Measurements from ENCODE around the gene GALNT13. TPM values are rescaled to one million over a fixed set of nuclear protein-coding genes. Genes with fewer than 3 reads are reported as not detected.

GALNT13 gene
- total and polyA plus RNA-seq, 2 donors from 2014 or later = 0.57 TPM; not detected in 1

GRCh38 chr2:154437104-154437503 lies 565.4 kb downstream of the GALNT13 start:
- H3K27me3 ChIP-seq (ENCODE audit: control insufficient read depth, insufficient read depth, low read length) = no peaks in the 10 kb centered on the region
- intact Hi-C loops (cut with DNase I) = no loop called here
- no peaks in the 10 kb centered on the region for H3K4me1 ChIP-seq (ENCODE audit: control insufficient read depth in 2 of 3, insufficient read depth in 2 of 3, low read depth in 1 of 3, low read length in 3 of 3)
- DNase-seq (no peak), FAIRE-seq (no peak)
- TF ChIP-seq CTCF (IDR thresholded peaks at IDR 0.05; ENCODE audit: borderline replicate concordance, extremely low read depth, insufficient read depth) = no peak
- no peaks in the 10 kb centered on the region for H3K36me3 ChIP-seq (ENCODE audit: control insufficient read depth in 2 of 3, insufficient read depth in 3 of 3, low read length in 3 of 3)
- H3K9ac ChIP-seq (ENCODE audit: low read length in 3 of 3) = no peak overlapping the region
- no peak overlapping the region for H3K4me3 ChIP-seq (ENCODE audit: low read length in 3 of 3)
- H3K27ac ChIP-seq (ENCODE audit: low read depth in 2 of 2, low read length in 2 of 2) = no peak overlapping the region
- no peaks in the 10 kb centered on the region for H3K9me3 ChIP-seq (ENCODE audit: control insufficient read depth in 2 of 3, insufficient read depth in 1 of 3, low read length in 3 of 3)

GRCh38 chr2:154439156-154439555 lies 567.4 kb downstream of the GALNT13 start:
- no peaks in the 10 kb centered on the region for H3K4me1 ChIP-seq (ENCODE audit: control insufficient read depth in 2 of 3, insufficient read depth in 2 of 3, low read depth in 1 of 3, low read length in 3 of 3)
- H3K9ac ChIP-seq (ENCODE audit: low read length in 3 of 3) = no peak overlapping the region
- DNase-seq = peak in 1 of 5 donors; percentile 18
- H3K27ac ChIP-seq (ENCODE audit: low read depth in 2 of 2, low read length in 2 of 2) = no peak overlapping the region
- no peak overlapping the region for H3K4me3 ChIP-seq (ENCODE audit: low read length in 3 of 3)
- peak; percentile 77 for FAIRE-seq
- no peaks in the 10 kb centered on the region for H3K9me3 ChIP-seq (ENCODE audit: control insufficient read depth in 2 of 3, insufficient read depth in 1 of 3, low read length in 3 of 3)
- intact Hi-C loops (cut with DNase I) = no loop called here
- no peaks in the 10 kb centered on the region for H3K27me3 ChIP-seq (ENCODE audit: control insufficient read depth, insufficient read depth, low read length)
- peak; percentile 48 for TF ChIP-seq CTCF (IDR thresholded peaks at IDR 0.05; ENCODE audit: borderline replicate concordance, extremely low read depth, insufficient read depth)
- no peaks in the 10 kb centered on the region for H3K36me3 ChIP-seq (ENCODE audit: control insufficient read depth in 2 of 3, insufficient read depth in 3 of 3, low read length in 3 of 3)

GRCh38 chr2:154443919-154444318 lies 572.2 kb downstream of the GALNT13 start:
- H3K27me3 ChIP-seq (ENCODE audit: control insufficient read depth, insufficient read depth, low read length) = no peaks in the 10 kb centered on the region
- no peak overlapping the region for H3K9ac ChIP-seq (ENCODE audit: low read length in 3 of 3)
- H3K4me3 ChIP-seq (ENCODE audit: low read length in 3 of 3) = no peak overlapping the region
- H3K27ac ChIP-seq (ENCODE audit: low read depth in 2 of 2, low read length in 2 of 2) = no peak overlapping the region
- H3K36me3 ChIP-seq (ENCODE audit: control insufficient read depth in 2 of 3, insufficient read depth in 3 of 3, low read length in 3 of 3) = no peaks in the 10 kb centered on the region
- TF ChIP-seq CTCF (IDR thresholded peaks at IDR 0.05; ENCODE audit: borderline replicate concordance, extremely low read depth, insufficient read depth) = no peak
- no peaks in the 10 kb centered on the region for H3K9me3 ChIP-seq (ENCODE audit: control insufficient read depth in 2 of 3, insufficient read depth in 1 of 3, low read length in 3 of 3)
- intact Hi-C loops (cut with DNase I) = no loop called here
- no peaks in the 10 kb centered on the region for H3K4me1 ChIP-seq (ENCODE audit: control insufficient read depth in 2 of 3, insufficient read depth in 2 of 3, low read depth in 1 of 3, low read length in 3 of 3)
- FAIRE-seq = no peak
- DNase-seq = no peak

- intact Hi-C loops (cut with DNase I) = no loop called here
- FAIRE-seq = no peak
- H3K9me3 ChIP-seq (ENCODE audit: control insufficient read depth in 2 of 3, insufficient read depth in 1 of 3, low read length in 3 of 3) = no peaks in the 10 kb centered on the region
- no peak overlapping the region for H3K4me3 ChIP-seq (ENCODE audit: low read length in 3 of 3)
- no peaks in the 10 kb centered on the region for H3K4me1 ChIP-seq (ENCODE audit: control insufficient read depth in 2 of 3, insufficient read depth in 2 of 3, low read depth in 1 of 3, low read length in 3 of 3)
- H3K36me3 ChIP-seq (ENCODE audit: control insufficient read depth in 2 of 3, insufficient read depth in 3 of 3, low read length in 3 of 3) = no peaks in the 10 kb centered on the region
- no peak for TF ChIP-seq CTCF (IDR thresholded peaks at IDR 0.05; ENCODE audit: borderline replicate concordance, extremely low read depth, insufficient read depth)
- no peak overlapping the region for H3K9ac ChIP-seq (ENCODE audit: low read length in 3 of 3)
- H3K27ac ChIP-seq (ENCODE audit: low read depth in 2 of 2, low read length in 2 of 2) = no peak overlapping the region
- H3K27me3 ChIP-seq (ENCODE audit: control insufficient read depth, insufficient read depth, low read length) = no peaks in the 10 kb centered on the region
- no peak for DNase-seq
These were observed 574.6 kb downstream of the GALNT13 start for GRCh38 chr2:154446324-154446723.
